Epithelial cell of proximal tubule (primary cell): ENCODE results near the gene CAPNS2. TPM values are rescaled to one million over a fixed set of nuclear protein-coding genes. Genes with fewer than 3 reads are reported as not detected.

Source experiments
- DNase-seq: peaks from one replicate; pipeline ENCODE4 v3.0.0-alpha.2; 2011; ENCODE audit warnings: low read depth
- H3K4me3 ChIP-seq: 2 replicates; pipeline ENCODE4 v1.5.1; 2011; ENCODE audit warnings: low read depth, mild to moderate bottlenecking, low read length
- CTCF ChIP-seq: conservative IDR thresholded peaks from 2 replicates; pipeline ENCODE4 v1.5.1; 2012; ENCODE audit warnings: low read depth, mild to moderate bottlenecking, low read length
- total RNA-seq: library from RNA; depleted of rRNA; stranded (reverse); fragments of >200 nt; gene quantifications from 2 replicates; pipeline ENCODE4 v1.2.3, GENCODE V29; 2015

Gene CAPNS2
- total RNA-seq, 1 donor from 2014 or later, result not detected

- TF ChIP-seq CTCF, result no peak
- no peak overlapping the region for H3K4me3 ChIP-seq
- no peak for DNase-seq
Measured at GRCh38 chr16:55534756-55535155, 31.7 kb upstream of the CAPNS2 start.

- no peak overlapping the region for H3K4me3 ChIP-seq
- TF ChIP-seq CTCF, result no peak
- no peak for DNase-seq
Measured at GRCh38 chr16:55539049-55539448, 27.4 kb upstream of the CAPNS2 start.

- DNase-seq, result no peak
- no peak for TF ChIP-seq CTCF
- no peak overlapping the region for H3K4me3 ChIP-seq
Measured at GRCh38 chr16:55539488-55539887, 27.0 kb upstream of the CAPNS2 start.

GRCh38 chr16:55540221-55540620 is 26.3 kb upstream of the CAPNS2 start:
- no peak for DNase-seq
- no peak overlapping the region for H3K4me3 ChIP-seq
- TF ChIP-seq CTCF, result no peak

GRCh38 chr16:55542459-55543082 is 23.9 kb upstream of the CAPNS2 start:
- no peak overlapping the region for H3K4me3 ChIP-seq
- DNase-seq, result no peak
- no peak for TF ChIP-seq CTCF

- H3K4me3 ChIP-seq, result no peak overlapping the region
- no peak for DNase-seq
- TF ChIP-seq CTCF, result peak; percentile 47
Measured at GRCh38 chr16:55543472-55543871, 23.0 kb upstream of the CAPNS2 start.

GRCh38 chr16:55552621-55553020 is 13.9 kb upstream of the CAPNS2 start:
- no peak for DNase-seq
- no peak for TF ChIP-seq CTCF
- H3K4me3 ChIP-seq, result no peak overlapping the region
